Measurements from ENCODE around the gene CCT5.

The CCT5 gene

GRCh38 chr5:10301842-10302610, 51.9 kb downstream of the CCT5 start:
- no peak overlapping the region for H2AFZ ChIP-seq (ENCODE audit: low read depth, low read length)
- H3K36me3 ChIP-seq (ENCODE audit: insufficient read depth, low read length): no peaks in the 10 kb centered on the region
- no peaks in the 10 kb centered on the region for H3K79me2 ChIP-seq (ENCODE audit: insufficient read depth, low read length)
- H3K9ac ChIP-seq (ENCODE audit: low read depth, low read length): no peak overlapping the region
- no peak for TF ChIP-seq EZH2 (IDR thresholded peaks at IDR 0.05; ENCODE audit: borderline replicate concordance, low read depth, low read length, severe bottlenecking)
- TF ChIP-seq CTCF (IDR thresholded peaks at IDR 0.05; ENCODE audit: borderline replicate concordance, extremely low read depth, low read length, poor library complexity, severe bottlenecking): no peak
- no peaks in the 10 kb centered on the region for H3K9me3 ChIP-seq (ENCODE audit: insufficient read depth, low read length, severe bottlenecking)
- DNase-seq (no peak), ATAC-seq (ENCODE audit: insufficient read depth, low read depth) (no peak)
- H3K27me3 ChIP-seq (ENCODE audit: insufficient read depth, low read length, poor library complexity): no peaks in the 10 kb centered on the region
- no peak overlapping the region for H3K4me2 ChIP-seq (ENCODE audit: insufficient read depth, low read length)
- H3K4me3 ChIP-seq (ENCODE audit: low read depth in 1 of 2, low read length in 2 of 2): no peak overlapping the region
- H3K4me1 ChIP-seq (ENCODE audit: insufficient read depth, low read length): no peaks in the 10 kb centered on the region
- H4K20me1 ChIP-seq (ENCODE audit: insufficient read depth, low read length): no peaks in the 10 kb centered on the region
- no peak overlapping the region for H3K27ac ChIP-seq (ENCODE audit: low read length)

- H4K20me1 ChIP-seq (ENCODE audit: insufficient read depth, low read length): no peaks in the 10 kb centered on the region
- no peaks in the 10 kb centered on the region for H3K27me3 ChIP-seq (ENCODE audit: insufficient read depth, low read length, poor library complexity)
- no peak overlapping the region for H2AFZ ChIP-seq (ENCODE audit: low read depth, low read length)
- H3K27ac ChIP-seq (ENCODE audit: low read length): no peak overlapping the region
- TF ChIP-seq EZH2 (IDR thresholded peaks at IDR 0.05; ENCODE audit: borderline replicate concordance, low read depth, low read length, severe bottlenecking) (no peak), CTCF (IDR thresholded peaks at IDR 0.05; ENCODE audit: borderline replicate concordance, extremely low read depth, low read length, poor library complexity, severe bottlenecking) (no peak)
- H3K9me3 ChIP-seq (ENCODE audit: insufficient read depth, low read length, severe bottlenecking): no peaks in the 10 kb centered on the region
- ATAC-seq (ENCODE audit: insufficient read depth, low read depth) (no peak), DNase-seq (no peak)
- no peak overlapping the region for H3K9ac ChIP-seq (ENCODE audit: low read depth, low read length)
- no peak overlapping the region for H3K4me3 ChIP-seq (ENCODE audit: low read depth in 1 of 2, low read length in 2 of 2)
- H3K79me2 ChIP-seq (ENCODE audit: insufficient read depth, low read length): no peaks in the 10 kb centered on the region
- no peaks in the 10 kb centered on the region for H3K36me3 ChIP-seq (ENCODE audit: insufficient read depth, low read length)
- H3K4me1 ChIP-seq (ENCODE audit: insufficient read depth, low read length): no peaks in the 10 kb centered on the region
- H3K4me2 ChIP-seq (ENCODE audit: insufficient read depth, low read length): no peak overlapping the region
These were observed 53.1 kb downstream of the CCT5 start for GRCh38 chr5:10303201-10303600.

GRCh38 chr5:10303699-10304170, 53.7 kb downstream of the CCT5 start:
- DNase-seq: no peak

More at GRCh38 chr5:10303699-10304170, 53.7 kb downstream of the CCT5 start:
- H3K79me2 ChIP-seq (ENCODE audit: insufficient read depth, low read length): no peaks in the 10 kb centered on the region
- H4K20me1 ChIP-seq (ENCODE audit: insufficient read depth, low read length): no peaks in the 10 kb centered on the region
- ATAC-seq (ENCODE audit: insufficient read depth, low read depth): no peak
- no peak overlapping the region for H3K4me3 ChIP-seq (ENCODE audit: low read depth in 1 of 2, low read length in 2 of 2)
- TF ChIP-seq CTCF (IDR thresholded peaks at IDR 0.05; ENCODE audit: borderline replicate concordance, extremely low read depth, low read length, poor library complexity, severe bottlenecking): no peak
- no peak for TF ChIP-seq EZH2 (IDR thresholded peaks at IDR 0.05; ENCODE audit: borderline replicate concordance, low read depth, low read length, severe bottlenecking)
- no peak overlapping the region for H3K4me2 ChIP-seq (ENCODE audit: insufficient read depth, low read length)
- no peak overlapping the region for H3K9ac ChIP-seq (ENCODE audit: low read depth, low read length)
- no peaks in the 10 kb centered on the region for H3K9me3 ChIP-seq (ENCODE audit: insufficient read depth, low read length, severe bottlenecking)
- H3K27ac ChIP-seq (ENCODE audit: low read length): no peak overlapping the region
- no peaks in the 10 kb centered on the region for H3K36me3 ChIP-seq (ENCODE audit: insufficient read depth, low read length)
- no peak overlapping the region for H2AFZ ChIP-seq (ENCODE audit: low read depth, low read length)
- no peaks in the 10 kb centered on the region for H3K4me1 ChIP-seq (ENCODE audit: insufficient read depth, low read length)
- no peaks in the 10 kb centered on the region for H3K27me3 ChIP-seq (ENCODE audit: insufficient read depth, low read length, poor library complexity)

All from DND-41 (cell line).